Smooth muscle cell (in vitro differentiated cells): Measurements from ENCODE around the gene BCHE. TPM values are rescaled to one million over a fixed set of nuclear protein-coding genes. Genes with fewer than 3 reads are reported as not detected.
A peak's percentile ranks its signal among the peaks of the same experiment; 100 is the strongest.

Source experiments
- DNase-seq: peaks from one replicate; lab custom pipeline; 2025; ENCODE audit not compliant: unreplicated experiment; lab: John Stamatoyannopoulos, UW
- H2AFZ ChIP-seq: fragments of 200-600 bp; sonication (generic); 2 replicates; pipeline ENCODE4 v1.6.0; 2016; ENCODE audit warnings: antibody characterized with exemption, low read depth, mild to moderate bottlenecking
- H3F3A ChIP-seq: fragments of 200-600 bp; sonication (generic); 2 replicates; pipeline ENCODE4 v1.6.0; 2017; ENCODE audit warnings: antibody characterized with exemption, low read depth
- H3K27ac ChIP-seq: fragments of 200-600 bp; sonication (generic); 2 replicates; pipeline ENCODE4 v1.5.1; 2016; ENCODE audit warnings: low read depth, mild to moderate bottlenecking
- H3K27me3 ChIP-seq: fragments of 200-600 bp; sonication (generic); 2 replicates; pipeline ENCODE4 v1.6.1; 2016; ENCODE audit warnings: low read depth, mild to moderate bottlenecking
- H3K36me3 ChIP-seq: fragments of 200-600 bp; sonication (generic); 2 replicates; pipeline ENCODE4 v1.5.1; 2016; ENCODE audit warnings: low read depth
- H3K4me1 ChIP-seq: fragments of 200-600 bp; sonication (generic); 2 replicates; pipeline ENCODE4 v1.5.1; 2016; ENCODE audit warnings: low read depth
- H3K4me2 ChIP-seq: fragments of 200-600 bp; sonication (generic); 2 replicates; pipeline ENCODE4 v1.6.0; 2016; ENCODE audit warnings: mild to moderate bottlenecking
- H3K4me3 ChIP-seq: fragments of 200-600 bp; sonication (generic); 2 replicates; pipeline ENCODE4 v1.5.1; 2016; ENCODE audit warnings: mild to moderate bottlenecking
- H3K79me2 ChIP-seq: fragments of 200-600 bp; sonication (generic); 2 replicates; pipeline ENCODE4 v1.6.0; 2016; ENCODE audit warnings: low read depth, mild to moderate bottlenecking
- H3K9ac ChIP-seq: fragments of 200-600 bp; sonication (generic); 2 replicates; pipeline ENCODE4 v1.6.0; 2016; ENCODE audit warnings: low read depth
- H3K9me3 ChIP-seq: fragments of 200-600 bp; sonication (generic); replicated peaks from 2 replicates; pipeline ENCODE4 v1.5.1; 2016; ENCODE audit warnings: low read depth
- H4K20me1 ChIP-seq: fragments of 200-600 bp; sonication (generic); 2 replicates; pipeline ENCODE4 v1.6.0; 2016; ENCODE audit warnings: low read depth
- CTCF ChIP-seq: fragments of 200-600 bp; sonication (generic); IDR thresholded peaks from 2 replicates; pipeline ENCODE4 v1.5.1; 2017; ENCODE audit warnings: borderline replicate concordance, mild to moderate bottlenecking, antibody characterized with exemption; ENCODE audit not compliant: insufficient read depth, poor library complexity, severe bottlenecking
- WGBS: methylation state at CpG from one replicate; pipeline ENCODE4 v1.1.7; 2016; ENCODE audit warnings: low lambda C conversion rate; 5-methylcytosine and 5-hydroxymethylcytosine counted together
- polyA plus RNA-seq: library from polyadenylated mRNA; unstranded; fragments of >200 nt; fragmentation: Nextera tagmentation; extraction: Ambion mirVana; gene quantifications from 2 replicates; pipeline ENCODE4 v1.2.1, GENCODE V29; 2016
- total RNA-seq: library from RNA; depleted of rRNA; stranded (reverse); fragments of >200 nt; gene quantifications from 2 replicates; pipeline ENCODE4 v1.2.3, GENCODE V29; 2014

The BCHE gene
- total and polyA plus RNA-seq, 2 experiments from 2014 or later: 0.22 TPM; not detected in 1

- H3K27me3 ChIP-seq: no peaks in the 10 kb centered on the region
- H3K9me3 ChIP-seq: no peaks in the 10 kb centered on the region
- H3K4me1 ChIP-seq: peaks cover 8% of the 10 kb centered on the region
- TF ChIP-seq CTCF: no peak
- H3K27ac ChIP-seq: no peak overlapping the region
- H2AFZ ChIP-seq: peak overlapping the region; percentile 28
- H3F3A ChIP-seq: no peaks in the 10 kb centered on the region
- no peaks in the 10 kb centered on the region for H3K36me3 ChIP-seq
- DNase-seq: no peak
- H3K4me2 ChIP-seq: no peak overlapping the region
- no peak overlapping the region for H3K9ac ChIP-seq
- no peaks in the 10 kb centered on the region for H4K20me1 ChIP-seq
- H3K79me2 ChIP-seq: no peaks in the 10 kb centered on the region
- no peak overlapping the region for H3K4me3 ChIP-seq
- 96% methylated on average over 2 of the region's 2 CpGs for WGBS
Observed at GRCh38 chr3:165835431-165835830, 1.8 kb downstream of the BCHE start.

DNA sequence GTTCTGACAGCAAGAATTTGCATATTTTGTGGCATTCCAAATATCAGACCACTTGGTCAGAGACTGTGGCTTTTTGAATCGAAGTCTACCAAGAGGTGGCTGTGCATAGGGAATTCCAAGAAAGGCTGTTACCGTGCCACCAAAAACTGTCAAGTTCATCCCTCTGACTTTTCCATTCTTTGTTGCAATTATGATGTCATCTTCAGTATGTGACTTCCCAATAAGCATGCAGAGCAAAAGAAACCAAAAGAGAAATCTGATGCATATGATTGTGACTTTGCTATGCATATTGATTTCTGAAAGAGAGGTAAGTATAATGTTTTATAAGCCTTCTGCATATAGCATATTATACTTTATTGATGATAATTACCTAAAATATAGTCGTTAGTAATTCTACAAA lies 6.5 kb downstream of the BCHE start:
- Histone ChIP-seq H4K20me1 (no peaks in the 10 kb centered on the region), H3K4me2 (no peak overlapping the region), H3F3A (no peaks in the 10 kb centered on the region), H3K36me3 (no peaks in the 10 kb centered on the region), H2AFZ (no peak overlapping the region), H3K79me2 (no peaks in the 10 kb centered on the region), H3K4me3 (no peak overlapping the region), H3K9me3 (no peaks in the 10 kb centered on the region), H3K27ac (no peak overlapping the region), H3K9ac (no peak overlapping the region), H3K27me3 (no peaks in the 10 kb centered on the region), H3K4me1 (no peaks in the 10 kb centered on the region)
- WGBS: 86% methylated on average over 3 of the region's 3 CpGs
- TF ChIP-seq CTCF: no peak
- DNase-seq: no peak

GRCh38 chr3:165827883-165828282 lies 9.3 kb downstream of the BCHE start:
- Histone ChIP-seq H3K4me2 (no peak overlapping the region), H3K9ac (no peak overlapping the region), H3F3A (no peaks in the 10 kb centered on the region), H4K20me1 (no peaks in the 10 kb centered on the region), H3K36me3 (no peaks in the 10 kb centered on the region), H3K79me2 (no peaks in the 10 kb centered on the region), H3K27ac (no peak overlapping the region), H3K4me1 (no peaks in the 10 kb centered on the region), H3K4me3 (no peak overlapping the region), H2AFZ (no peak overlapping the region), H3K9me3 (no peaks in the 10 kb centered on the region), H3K27me3 (no peaks in the 10 kb centered on the region)
- TF ChIP-seq CTCF: no peak
- 84% methylated on average over 1 of the region's 1 CpG for WGBS
- no peak for DNase-seq

- Histone ChIP-seq H3K9ac (no peak overlapping the region), H3F3A (no peaks in the 10 kb centered on the region), H3K4me1 (no peaks in the 10 kb centered on the region), H3K27ac (no peak overlapping the region), H2AFZ (no peak overlapping the region), H3K9me3 (no peaks in the 10 kb centered on the region), H3K4me2 (no peak overlapping the region), H4K20me1 (no peaks in the 10 kb centered on the region), H3K4me3 (no peak overlapping the region), H3K36me3 (no peaks in the 10 kb centered on the region), H3K27me3 (no peaks in the 10 kb centered on the region), H3K79me2 (no peaks in the 10 kb centered on the region)
- 87% methylated on average over 1 of the region's 1 CpG for WGBS
- no peak for DNase-seq
- TF ChIP-seq CTCF: no peak
Observed at GRCh38 chr3:165827233-165827632, 10.0 kb downstream of the BCHE start.
